K562 (cell line): ENCODE measurements around the gene DOP1B. TPM values are rescaled to one million over a fixed set of nuclear protein-coding genes. Genes with fewer than 3 reads are reported as not detected.

Experiments
- CBFA2T3 ChIP-seq: fragments of 450-650 bp; IDR thresholded peaks from 2 replicates; pipeline ENCODE4 v1.6.1; 2017
- CTBP1 ChIP-seq: fragments of 450-650 bp; IDR thresholded peaks from 2 replicates; pipeline ENCODE4 v1.6.1; 2016; ENCODE audit warnings: borderline replicate concordance
- ELK3 ChIP-seq: fragments of 450-650 bp; formaldehyde crosslinking; IDR thresholded peaks from 2 replicates; pipeline ENCODE4 v1.4.0; 2020; ENCODE audit warnings: mild to moderate bottlenecking
- GATAD2B ChIP-seq: fragments of 450-650 bp; IDR thresholded peaks from 2 replicates; pipeline ENCODE4 v1.6.1; 2017; ENCODE audit warnings: mild to moderate bottlenecking, borderline replicate concordance
- HNRNPK ChIP-seq: fragments of 200-400 bp; formaldehyde crosslinking; IDR thresholded peaks from one replicate; pipeline ENCODE4 v1.6.1; 2018; ENCODE audit warnings: mild to moderate bottlenecking, low read depth, low read length; ENCODE audit not compliant: poor library complexity, severe bottlenecking
- JUND ChIP-seq, 2 experiments: IDR thresholded peaks; 2 replicates in 1 of 2; 3 replicates in 1 of 2; pipeline ENCODE4 v1.6.1; 2011; ENCODE audit warnings: borderline replicate concordance in 2 of 2, low read depth in 2 of 2, low read length in 2 of 2, improper control_type of control experiment in 1 of 2, missing biosample characterization in 1 of 2, missing genetic modification characterization in 1 of 2, missing genetic modification reagents in 1 of 2
- L3MBTL2 ChIP-seq: fragments of 450-650 bp; IDR thresholded peaks from 2 replicates; pipeline ENCODE4 v1.6.1; 2016; ENCODE audit warnings: mild to moderate bottlenecking, moderate library complexity
- MEF2D ChIP-seq: conservative IDR thresholded peaks from 2 replicates; pipeline ENCODE4 v1.6.1; 2016; ENCODE audit warnings: low read depth, missing genetic modification characterization, missing compliant biosample characterization
- REST ChIP-seq, 2 experiments: fragments of 450-650 bp; formaldehyde crosslinking in 1 of 2; IDR thresholded peaks; 2 replicates each; pipeline versions ENCODE4 v1.4.0 to v1.6.1; 2014 to 2020; ENCODE audit warnings: mild to moderate bottlenecking in 2 of 2, borderline replicate concordance in 1 of 2, low read depth in 1 of 2
- SNIP1 ChIP-seq: fragments of 450-650 bp; IDR thresholded peaks from 2 replicates; pipeline ENCODE4 v1.7.1; 2017; ENCODE audit warnings: low read depth, mild to moderate bottlenecking
- STAT5B ChIP-seq: fragments of 250-450 bp; sonication (Bioruptor Pico); IDR thresholded peaks from 2 replicates; pipeline ENCODE4 v1.8.0; 2021; ENCODE audit warnings: mild to moderate bottlenecking, inconsistent platforms
- TFE3 ChIP-seq: fragments of 450-650 bp; formaldehyde crosslinking; IDR thresholded peaks from 2 replicates; pipeline ENCODE4 v1.4.0; 2020; ENCODE audit warnings: mild to moderate bottlenecking, mixed read lengths
- THRAP3 ChIP-seq: fragments of 450-650 bp; IDR thresholded peaks from 2 replicates; pipeline ENCODE4 v1.6.1; 2016; ENCODE audit warnings: mild to moderate bottlenecking, inconsistent platforms, borderline replicate concordance
- ZFPM2 ChIP-seq: fragments of 250-450 bp; sonication (Bioruptor Pico); IDR thresholded peaks from 2 replicates; pipeline ENCODE4 v1.5.1; 2022; ENCODE audit warnings: mild to moderate bottlenecking
- ZNF274 ChIP-seq: IDR thresholded peaks from 2 replicates; pipeline ENCODE4 v1.6.1; 2011; ENCODE audit warnings: low read depth, mild to moderate bottlenecking, low read length, moderate library complexity, borderline replicate concordance
- ZNF584 ChIP-seq: fragments of 200-800 bp; sonication (Bioruptor generic); IDR thresholded peaks from 2 replicates; pipeline ENCODE4 v1.6.1; 2016; ENCODE audit warnings: low read depth, mild to moderate bottlenecking, missing genetic modification characterization, missing compliant biosample characterization
- ZNF766 ChIP-seq: fragments of 200-800 bp; sonication (Bioruptor generic); conservative IDR thresholded peaks from 2 replicates; pipeline ENCODE4 v1.6.1; 2016; ENCODE audit warnings: missing genetic modification characterization, missing compliant biosample characterization
- ZNF778 ChIP-seq: fragments of 450-650 bp; formaldehyde crosslinking; IDR thresholded peaks from 2 replicates; pipeline ENCODE4 v1.4.0; 2020; ENCODE audit warnings: mild to moderate bottlenecking, moderate library complexity
- polyA plus RNA-seq, 8 experiments: library from polyadenylated mRNA; depleted of rRNA in 4 of 8; stranded (reverse) in 5 of 8; unstranded in 3 of 8; fragments of >200 nt; fragmentation: Nextera tagmentation in 2 of 8; fragmentation: Illumina TruSeq in 1 of 8; extraction: Ambion mirVana in 2 of 8; extraction: Trizol in 1 of 8; gene quantifications; 2 replicates each; pipeline versions ENCODE4 v1.2.1 to v1.2.3, GENCODE V29; 2011 to 2014; ENCODE audit warnings: inconsistent platforms in 1 of 8, missing spikeins in 1 of 8
- total RNA-seq, 7 experiments: library from RNA; depleted of rRNA in 6 of 7; stranded (reverse); fragments of >200 nt in 6 of 7; fragmentation: Illumina TruSeq in 2 of 7; extraction: Trizol in 2 of 7; gene quantifications; 2 replicates each; pipeline versions ENCODE4 v1.2.1 to v1.2.3, GENCODE V29; 2011 to 2021; ENCODE audit warnings: low replicate concordance in 1 of 7

DOP1B gene
- total and polyA plus RNA-seq, 9 of the 15 experiments (the other 6 are each of a cell fraction or from before 2014, with no cell fraction given), result 0.04 to 2.2 (median 0.68) TPM

GRCh38 chr21:36141513-36141925, 15.1 kb upstream of the DOP1B start (continued):
- TF ChIP-seq JUND (IDR thresholded peaks at IDR 0.05; ENCODE audit: borderline replicate concordance, low read depth, low read length), result peak; percentile 51; the same call in 1 of the 2 replicates
- TF ChIP-seq JUND (tag; IDR thresholded peaks at IDR 0.05; ENCODE audit: borderline replicate concordance, low read depth, low read length), result peak; percentile 28; the same call in 1 of the 3 replicates
- TF ChIP-seq CBFA2T3, result 0 out of 2 replicates have a peak, but pooled peaks have one; percentile 24
- TF ChIP-seq HNRNPK, result no peak
- TF ChIP-seq ZNF274, result no peak
- TF ChIP-seq ELK3 (CRISPR knock-in tag), result no peak
- TF ChIP-seq L3MBTL2, result peak; percentile 19; the same call in 1 of the 2 replicates
- no peak for TF ChIP-seq SNIP1
- TF ChIP-seq MEF2D (tag), result no peak
- no peak for TF ChIP-seq GATAD2B
- no peak for TF ChIP-seq ZNF778 (CRISPR knock-in tag)
- TF ChIP-seq REST (IDR thresholded peaks at IDR 0.05; ENCODE audit: borderline replicate concordance), result peak; percentile 89; the same call in 1 of the 2 replicates
- TF ChIP-seq REST (CRISPR knock-in tag; IDR thresholded peaks at IDR 0.05; ENCODE audit: low read depth), result no peak
- TF ChIP-seq ZNF766, result no peak
- no peak for TF ChIP-seq ZFPM2 (CRISPR knock-in tag)
- TF ChIP-seq STAT5B (CRISPR knock-in tag), result no peak
- TF ChIP-seq ZNF584, result no peak
- TF ChIP-seq CTBP1, result peak; percentile 90
- no peak for TF ChIP-seq THRAP3
- no peak for TF ChIP-seq TFE3 (CRISPR knock-in tag)
